Measurements from ENCODE around the gene POP7. TPM values are rescaled to one million over a fixed set of nuclear protein-coding genes. Genes with fewer than 3 reads are reported as not detected.

POP7 gene
- total RNA-seq, 2 donors from 2014 or later, result 17.1 to 20.8 TPM

DNA sequence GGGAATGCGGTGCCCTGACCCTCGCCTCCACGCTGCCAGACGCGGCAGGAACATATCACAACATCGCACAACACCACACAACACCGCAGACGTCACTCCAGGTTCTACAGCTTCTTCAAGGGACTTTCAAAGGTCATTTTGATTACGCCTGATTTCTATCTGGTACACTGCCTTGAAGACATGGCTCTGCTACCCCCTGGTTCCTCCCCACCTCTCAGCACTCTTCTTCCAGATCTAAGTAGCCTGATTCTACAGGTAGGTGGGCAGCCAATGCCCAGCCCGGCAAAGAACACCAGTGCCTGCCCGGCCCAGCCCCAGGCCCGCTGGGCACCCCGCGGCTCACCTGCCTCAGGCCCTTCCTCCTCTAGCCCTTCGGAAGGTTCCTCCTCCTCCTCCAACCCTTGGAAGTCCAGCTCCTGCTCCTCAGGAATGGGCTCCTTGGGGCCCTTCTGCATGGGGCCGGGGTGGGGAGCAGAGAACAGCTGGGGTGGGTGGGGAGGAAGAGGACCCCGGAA is 20.2 kb upstream of the POP7 start:
- intact Hi-C loops (cut with DNase I), result loop anchor here (10.0 kb wide), 1 partner anchor 211 kb away; the partner anchor contains the start of gene TSC22D4
- Histone ChIP-seq H3K36me3 (replicated peaks in 1 of 2; ENCODE audit: insufficient read depth in 1 of 2, low read depth in 2 of 2) (peaks cover 15 to 54% of the 10 kb centered on the region in 2 donors), H3K9me3 (no peaks in the 10 kb centered on the region), H3K4me3 (no peak overlapping the region), H3K27ac (no peak overlapping the region), H3K4me1 (peaks cover 24% of the 10 kb centered on the region), H3K27me3 (no peaks in the 10 kb centered on the region)
- 92% methylated on average over 17 of the region's 17 CpGs for WGBS, 2 donors
- TF ChIP-seq CTCF (IDR thresholded peaks at IDR 0.05), result no peak
- TF ChIP-seq POLR2A (IDR thresholded peaks at IDR 0.05), result no peak
- ATAC-seq (no peak), DNase-seq (no peak)

- Histone ChIP-seq H3K9me3 (no peaks in the 10 kb centered on the region), H3K27me3 (no peaks in the 10 kb centered on the region), H3K36me3 (replicated peaks in 1 of 2; ENCODE audit: insufficient read depth in 1 of 2, low read depth in 2 of 2) (peaks cover 15 to 54% of the 10 kb centered on the region in 2 donors), H3K27ac (no peak overlapping the region), H3K4me3 (no peak overlapping the region), H3K4me1 (peaks cover 31% of the 10 kb centered on the region)
- WGBS, 2 donors, result 82 to 92% methylated on average over 30 to 33 of the region's 33 CpGs
- no peak for ATAC-seq
- DNase-seq, result peak in 1 of 4 donors; percentile 14
- intact Hi-C loops (cut with DNase I), result loop anchor here (10.0 kb wide), 1 partner anchor 212 kb away; the partner anchor contains the start of gene TSC22D4
- TF ChIP-seq CTCF (IDR thresholded peaks at IDR 0.05) (no peak), POLR2A (IDR thresholded peaks at IDR 0.05) (no peak)
Observed at GRCh38 chr7:100686201-100686821, 19.6 kb upstream of the POP7 start.

- Histone ChIP-seq H3K36me3 (replicated peaks in 1 of 2; ENCODE audit: insufficient read depth in 1 of 2, low read depth in 2 of 2) (peaks cover 14 to 50% of the 10 kb centered on the region in 2 donors), H3K4me1 (peaks cover 36% of the 10 kb centered on the region), H3K4me3 (no peak overlapping the region), H3K27me3 (no peaks in the 10 kb centered on the region), H3K9me3 (no peaks in the 10 kb centered on the region), H3K27ac (no peak overlapping the region)
- 85 to 91% methylated on average over 17 of the region's 17 CpGs for WGBS, 2 donors
- intact Hi-C loops (cut with DNase I), result loop anchor here (10.0 kb wide), 1 partner anchor 212 kb away; the partner anchor contains the start of gene TSC22D4
- TF ChIP-seq CTCF (IDR thresholded peaks at IDR 0.05) (no peak), POLR2A (IDR thresholded peaks at IDR 0.05) (no peak)
- DNase-seq (no peak), ATAC-seq (no peak)
Observed at GRCh38 chr7:100686822-100687211, 19.1 kb upstream of the POP7 start.

GRCh38 chr7:100687261-100687660 is 18.7 kb upstream of the POP7 start:
- H3K36me3 ChIP-seq (replicated peaks in 1 of 2; ENCODE audit: insufficient read depth in 1 of 2, low read depth in 2 of 2), result peaks cover 10 to 46% of the 10 kb centered on the region in 2 donors

More at GRCh38 chr7:100687261-100687660, 18.7 kb upstream of the POP7 start:
- H3K4me3 ChIP-seq, result no peak overlapping the region
- WGBS, 2 donors, result 90 to 91% methylated on average over 14 to 22 of the region's 22 CpGs
- H3K27ac ChIP-seq, result no peak overlapping the region
- H3K9me3 ChIP-seq, result no peaks in the 10 kb centered on the region
- H3K4me1 ChIP-seq, result peaks cover 40% of the 10 kb centered on the region
- no peak for ATAC-seq
- intact Hi-C loops (cut with DNase I), result loop anchor here (10.0 kb wide), 1 partner anchor 212 kb away; the partner anchor contains the start of gene TSC22D4
- DNase-seq, result no peak
- no peaks in the 10 kb centered on the region for H3K27me3 ChIP-seq
- no peak for TF ChIP-seq CTCF (IDR thresholded peaks at IDR 0.05)
- no peak for TF ChIP-seq POLR2A (IDR thresholded peaks at IDR 0.05)
